Activated CD4-positive, alpha-beta T cell treated with anti-CD3 and anti-CD28 coated beads, Interleukin-2, amount 50 U/mL, for 1 hour (primary cell): ENCODE measurements around the gene ZNF844.
"Not testable (repeated sequence)": the region's sequence is repeated elsewhere in the genome, so short reads cannot be mapped to it uniquely, and the experiment has no call there.

Experiments used
- DNase-seq: peaks from one replicate; pipeline ENCODE4 v3.0.0-alpha.2; 2020

ZNF844 gene

DNA sequence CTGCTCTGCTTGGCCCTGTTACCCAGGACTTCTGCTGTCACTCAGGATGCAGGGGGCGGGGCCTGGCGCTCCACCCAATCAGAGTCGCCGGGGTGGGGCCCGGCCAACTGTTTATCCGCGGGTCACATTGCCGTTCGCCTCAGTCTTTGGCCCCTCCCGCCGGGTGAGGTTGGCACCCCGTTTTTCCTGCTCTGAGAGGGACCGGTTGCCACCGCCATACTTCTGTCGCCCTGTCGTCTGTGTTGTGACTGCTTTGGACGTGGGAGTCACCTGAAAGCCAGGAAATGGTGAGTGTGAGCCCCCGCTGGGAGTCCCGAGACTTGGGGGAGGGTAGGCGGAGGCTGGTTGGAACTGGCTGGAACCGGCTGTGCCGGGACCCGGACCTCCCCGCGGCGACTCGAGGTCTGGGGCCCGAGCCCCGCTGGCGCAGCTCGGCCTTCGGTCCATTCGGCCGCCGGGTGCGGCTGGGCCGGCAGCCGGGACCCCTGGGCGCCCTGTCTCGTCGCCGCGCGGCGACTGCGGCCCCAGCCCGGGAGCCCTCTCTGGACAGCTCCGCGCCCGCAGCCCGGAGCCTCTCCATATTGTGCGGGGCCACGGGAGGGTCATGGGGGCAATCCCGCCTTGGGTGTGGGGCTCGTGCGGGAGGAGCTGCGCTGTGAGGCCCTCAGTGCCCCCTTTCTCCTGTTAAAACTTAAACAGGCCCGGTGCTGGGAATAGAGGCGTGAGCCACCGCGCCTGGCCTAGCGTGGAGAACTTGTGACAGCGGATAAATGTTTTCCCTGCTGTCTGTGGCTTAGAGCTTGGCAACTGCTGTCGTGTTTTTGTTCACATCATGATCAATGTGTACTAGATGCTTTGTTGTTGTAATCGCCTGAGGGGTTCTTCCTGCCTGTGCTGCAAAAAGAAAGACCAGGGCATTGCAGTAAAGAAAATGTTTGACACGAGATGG is at the start of gene ZNF844:
ZNF844 (plus strand) TSS at position 142 of the 949 bp plus-strand sequence; CDS start at position 285, 143 bp downstream.
- DNase-seq = peak; percentile 67

DNA sequence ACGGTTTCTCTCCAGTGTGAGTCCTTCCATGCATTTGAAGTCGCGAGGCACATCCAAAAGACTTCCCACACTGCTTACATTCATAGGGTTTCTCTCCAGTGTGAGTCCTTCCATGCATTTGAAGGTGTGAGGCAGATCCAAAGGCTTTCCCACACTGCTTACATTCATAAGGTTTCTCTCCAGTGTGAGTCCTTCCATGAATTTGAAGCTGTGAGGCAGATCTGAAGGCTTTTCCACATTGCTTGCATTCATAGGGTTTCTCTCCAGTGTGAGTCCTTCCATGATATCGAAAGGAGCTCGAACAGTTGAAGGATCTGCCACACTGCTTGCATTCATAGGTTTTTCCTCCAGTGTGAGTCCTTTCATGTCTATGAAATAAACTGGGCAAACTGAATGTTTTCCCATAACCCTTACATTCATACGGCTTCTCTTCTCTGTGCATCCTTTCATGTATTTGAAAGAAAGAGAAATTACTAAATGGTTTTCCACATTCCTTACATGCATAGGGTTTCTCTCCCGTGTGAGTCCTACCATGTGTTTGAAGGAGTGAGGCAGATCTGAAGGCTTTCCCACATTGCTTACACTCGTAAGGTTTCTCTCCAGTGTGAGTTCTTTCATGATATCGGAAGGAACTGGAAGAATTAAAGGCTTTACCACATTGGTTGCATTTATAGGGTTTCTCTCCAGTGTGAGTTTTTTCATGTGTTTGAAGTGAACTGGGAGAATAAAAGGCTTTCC is 49.3 kb upstream of the ZNF844 start:
- no peak for DNase-seq

DNA sequence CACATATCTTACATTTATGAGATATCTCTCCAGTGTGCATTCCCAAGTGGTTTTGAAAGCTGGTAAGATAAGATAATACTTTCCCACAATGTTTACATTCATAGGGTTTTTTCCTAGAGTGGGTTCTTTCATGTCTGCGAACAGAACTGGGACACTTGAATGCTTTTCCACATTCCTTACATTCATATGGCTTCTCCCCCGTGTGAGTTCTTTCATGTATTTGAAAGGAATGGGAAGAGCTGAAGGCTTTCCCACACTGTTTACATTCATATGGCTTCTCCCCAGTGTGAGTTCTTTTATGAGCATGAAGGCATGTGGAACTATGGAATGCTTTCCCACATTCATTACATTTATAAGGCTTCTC is 48.8 kb upstream of the ZNF844 start:
- no peak for DNase-seq

DNA sequence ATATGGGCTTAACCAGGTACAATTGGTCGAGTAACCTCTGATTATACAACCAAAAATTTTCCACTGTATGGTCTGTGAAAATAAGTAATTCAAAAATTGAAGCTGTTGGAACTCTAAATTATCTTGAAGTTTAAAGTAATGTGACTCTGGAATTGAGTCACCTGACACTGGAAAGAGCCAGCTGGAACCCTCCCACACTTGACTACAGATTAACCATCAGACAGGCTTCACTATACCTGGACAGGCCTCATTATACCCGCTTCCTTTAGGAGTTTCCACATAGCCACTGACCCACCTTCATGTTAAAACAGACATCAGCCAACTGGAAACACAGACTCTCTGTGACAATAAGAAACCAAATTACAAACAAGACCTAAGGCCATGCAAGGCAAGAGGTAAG is 30.3 kb upstream of the ZNF844 start:
- DNase-seq = no peak

DNA sequence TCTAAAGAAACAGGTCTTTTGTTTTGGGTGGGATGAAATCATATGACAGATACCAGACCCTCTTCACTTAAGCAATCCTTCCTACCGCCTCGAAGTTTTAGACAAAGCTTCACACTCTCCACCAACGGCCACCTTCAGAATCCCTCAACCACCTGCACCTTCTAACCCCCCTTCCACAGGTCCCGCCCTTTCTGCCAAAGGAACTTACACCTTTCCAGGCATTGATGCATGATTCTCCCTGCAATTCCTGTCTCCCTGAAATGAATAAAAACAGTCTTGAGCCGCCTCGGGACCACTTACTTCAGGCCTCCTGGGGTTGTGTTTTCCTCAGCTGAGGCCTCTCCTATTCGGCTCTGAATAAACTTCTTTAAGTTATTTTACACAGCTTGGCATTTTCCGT is 29.9 kb upstream of the ZNF844 start:
- DNase-seq = no peak

DNA sequence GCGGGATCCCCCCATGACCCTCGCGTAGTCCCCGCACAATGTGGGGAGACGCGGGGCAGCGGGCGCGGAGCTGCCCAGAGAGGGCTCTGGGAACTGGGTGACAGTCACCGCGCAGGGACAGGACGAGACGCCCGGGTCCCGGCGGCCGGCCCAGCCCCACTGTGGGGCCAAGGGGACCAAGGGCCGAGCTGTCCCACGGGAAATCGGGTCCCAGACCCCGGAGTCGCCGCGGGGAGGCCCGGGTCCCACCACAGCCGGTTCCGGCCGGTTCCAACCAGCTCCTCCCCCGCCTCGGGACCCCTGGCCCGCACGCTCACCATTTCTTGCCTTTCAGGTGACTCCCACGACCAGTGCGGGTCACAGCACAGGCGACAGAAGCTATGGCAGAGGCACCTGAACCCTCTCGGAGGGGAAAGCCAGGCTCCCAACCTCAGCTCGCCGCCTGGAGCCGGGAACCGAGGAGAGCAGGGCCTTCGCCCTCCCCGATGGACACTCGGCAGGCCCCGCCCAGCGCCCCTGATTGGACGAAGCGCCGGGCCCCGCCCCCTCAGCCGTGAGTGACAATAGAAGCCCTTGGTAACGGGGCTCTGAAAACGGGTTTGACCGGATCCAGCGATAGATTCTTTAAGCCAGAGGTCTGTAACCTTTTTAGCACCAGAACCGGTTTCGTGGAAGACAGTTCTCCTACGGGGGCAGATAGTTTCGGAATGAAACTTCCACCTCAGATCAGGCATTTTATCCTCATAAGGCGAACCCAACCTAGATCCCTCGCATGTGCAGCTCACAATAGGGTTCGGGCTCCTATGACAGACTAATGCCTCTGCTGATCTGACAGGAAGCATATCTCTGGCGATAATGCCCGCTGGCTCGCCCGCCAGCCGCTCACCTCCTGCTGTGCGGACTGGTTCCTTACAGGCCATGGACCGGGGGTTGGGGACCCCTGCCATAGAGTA is 29.0 kb upstream of the ZNF844 start, which contains the start of gene ZNF433:
ZNF433 (minus strand) TSS at position 460 of the 953 bp plus-strand sequence; CDS start at position 320, 140 bp downstream.
- peak; percentile 62 for DNase-seq

DNA sequence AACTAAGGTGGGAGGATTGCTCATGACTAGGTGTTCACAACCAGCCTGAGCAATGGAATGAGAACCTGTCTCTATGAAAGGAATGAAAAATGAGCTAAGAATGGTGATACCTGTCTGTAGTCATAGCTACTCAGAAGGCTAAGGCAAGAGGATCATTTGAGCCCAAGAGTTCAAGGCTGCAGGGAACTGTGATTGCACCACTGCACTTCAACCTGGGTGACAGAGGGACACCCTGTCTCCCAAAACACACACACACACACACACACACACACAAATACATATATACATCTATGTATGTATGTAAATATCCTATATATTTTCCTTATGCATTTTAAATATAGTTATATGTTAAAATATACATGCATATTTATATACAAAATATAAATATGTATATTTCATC is 21.6 kb upstream of the ZNF844 start:
- no peak for DNase-seq

DNA sequence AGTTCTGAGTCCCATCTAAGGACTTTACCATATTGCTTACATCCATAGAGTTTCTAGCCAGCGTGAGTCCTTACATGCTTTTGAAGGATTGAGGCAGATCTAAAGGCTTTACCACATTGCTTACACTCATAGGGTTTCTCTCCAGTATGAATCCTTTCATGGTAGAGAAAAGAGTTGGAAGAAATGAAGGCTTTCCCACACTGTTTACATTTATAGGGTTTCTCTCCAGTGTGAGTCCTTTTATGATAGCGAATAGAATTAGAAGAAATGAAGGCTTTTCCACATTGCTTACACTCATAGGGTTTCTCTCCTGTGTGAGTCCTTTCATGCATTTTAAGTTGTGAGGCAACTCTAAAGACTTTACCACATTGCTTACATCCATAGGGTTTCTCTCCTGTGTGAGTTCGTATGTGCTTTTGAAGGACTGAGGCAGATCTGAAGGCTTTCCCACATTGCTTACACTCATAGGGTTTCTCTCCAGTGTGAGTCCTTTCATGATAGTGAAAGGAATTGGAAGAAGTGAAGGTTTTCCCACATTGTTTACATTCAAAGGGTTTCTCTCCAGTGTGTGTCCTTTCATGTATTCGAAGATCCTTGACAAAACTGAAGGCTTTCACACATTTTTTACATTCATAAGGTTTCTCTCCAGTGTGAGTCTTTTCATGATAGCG is 20.6 kb upstream of the ZNF844 start:
- DNase-seq = no peak

DNA sequence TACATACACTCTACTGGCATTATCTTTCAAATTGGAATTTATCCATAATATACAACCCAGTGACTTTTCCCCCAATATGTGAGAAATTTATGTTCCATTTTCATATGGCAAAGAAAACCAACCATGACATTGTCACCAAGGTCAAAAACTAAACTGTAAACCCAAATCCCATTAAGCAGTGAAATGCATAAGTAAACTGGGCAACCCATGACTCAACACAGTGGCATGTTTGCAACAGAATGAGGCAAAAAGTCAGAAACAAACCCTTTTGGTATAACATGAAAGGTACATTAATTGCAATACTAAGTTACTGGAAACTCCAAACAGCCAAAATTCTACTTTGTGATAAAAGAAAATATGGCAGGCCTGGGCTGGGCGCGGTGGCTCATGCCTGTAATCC is 16.7 kb upstream of the ZNF844 start:
- DNase-seq = no peak

DNA sequence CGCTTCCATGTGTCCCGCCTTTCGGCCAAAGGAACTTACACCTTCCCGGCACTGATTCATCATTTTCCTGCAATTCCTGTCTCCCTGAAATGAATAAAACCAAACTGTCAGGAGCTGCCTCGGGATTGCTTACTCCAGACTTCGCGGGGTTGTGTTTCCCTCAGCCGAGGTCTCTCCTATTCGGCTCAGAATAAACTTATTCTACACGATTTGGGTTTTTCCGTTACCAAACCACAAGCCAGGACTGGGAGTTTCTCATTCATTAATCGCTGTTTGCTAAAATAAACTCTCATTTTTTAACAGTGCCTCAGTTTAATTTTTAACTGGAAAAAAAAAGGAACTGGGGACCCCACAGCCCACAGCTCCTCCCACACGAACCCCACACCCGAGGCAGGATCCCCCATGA is 12.4 kb upstream of the ZNF844 start:
- DNase-seq = no peak

DNA sequence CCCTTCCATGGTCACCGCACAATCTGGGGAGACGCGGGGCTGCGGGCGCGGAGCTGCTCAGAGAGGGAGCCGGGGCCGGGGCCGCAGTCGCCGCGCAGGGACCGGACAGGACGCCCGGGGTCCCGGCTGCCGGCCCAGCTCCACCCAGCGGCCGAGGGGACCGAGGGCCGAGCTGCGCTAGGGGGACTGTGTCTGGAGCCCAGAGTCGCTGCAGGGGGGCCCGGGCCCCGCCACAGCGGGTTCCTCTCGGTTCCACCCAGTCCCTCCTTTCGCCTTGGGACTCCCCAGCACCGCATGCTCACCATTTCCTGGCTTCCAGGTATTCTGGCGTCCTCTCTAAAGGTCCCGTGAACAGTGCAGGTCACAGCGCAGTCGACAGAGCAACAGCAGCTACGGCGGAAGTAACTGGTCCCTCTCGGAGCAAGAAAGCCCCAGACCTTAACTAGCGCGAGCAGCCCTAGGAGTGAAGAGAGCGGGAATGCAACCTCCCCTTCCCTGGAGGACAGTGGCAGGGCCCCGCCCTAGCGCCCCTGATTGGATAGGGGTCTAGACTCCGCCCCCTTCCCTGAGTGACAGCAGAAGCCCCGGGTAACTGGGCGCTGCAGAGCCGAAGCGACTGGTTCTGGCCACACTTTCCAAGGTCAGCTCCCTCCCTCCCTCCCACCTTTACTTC is 11.9 kb upstream of the ZNF844 start, which contains the start of gene ZNF878:
ZNF878 (minus strand) TSS at position 465 of the 673 bp plus-strand sequence; CDS start at position 305, 160 bp downstream.
- peak; percentile 29 for DNase-seq

DNA sequence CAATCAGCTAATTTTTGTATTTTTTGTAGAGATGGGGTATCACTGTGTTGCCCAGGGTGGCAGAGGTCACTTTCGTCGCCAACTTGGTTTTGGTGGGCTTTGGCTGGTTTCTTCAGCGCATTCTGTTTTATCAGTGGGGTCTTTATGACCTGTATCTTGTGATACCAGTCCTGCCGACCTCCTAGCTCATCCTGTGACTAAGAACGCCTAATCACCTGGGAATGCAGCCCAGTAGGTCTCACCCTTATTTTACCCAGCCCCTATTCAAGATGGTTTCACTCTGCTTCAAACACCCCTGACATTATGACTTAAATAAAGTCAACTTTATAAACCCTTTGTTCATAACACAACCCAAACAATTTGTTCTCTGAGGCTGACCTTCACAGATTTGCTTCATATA is 8.7 kb upstream of the ZNF844 start:
- no peak for DNase-seq

DNA sequence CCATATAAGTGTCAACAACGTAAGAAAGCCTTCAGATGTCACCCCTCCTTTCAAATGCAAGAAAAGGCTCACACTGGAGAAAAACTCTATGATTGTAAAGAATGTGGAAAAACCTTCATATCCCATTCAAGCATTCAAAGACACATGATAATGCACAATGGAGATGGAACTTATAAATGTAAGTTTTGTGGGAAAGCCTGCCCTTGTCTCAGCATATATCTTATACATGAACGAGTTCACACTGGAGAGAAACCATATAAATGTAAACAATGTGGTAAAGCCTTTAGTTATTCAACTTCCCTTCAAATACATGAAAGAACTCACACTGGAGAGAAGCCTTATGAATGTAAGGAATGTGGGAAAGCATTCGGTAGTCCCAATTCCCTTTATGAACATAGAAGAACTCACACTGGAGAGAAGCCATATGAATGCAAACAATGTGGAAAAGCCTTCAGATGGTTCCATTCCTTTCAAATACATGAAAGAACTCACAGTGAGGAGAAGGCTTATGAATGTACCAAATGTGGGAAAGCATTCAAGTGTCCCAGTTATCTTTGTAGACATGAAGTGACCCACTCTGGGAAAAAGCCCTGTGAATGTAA is 11.1 kb downstream of the ZNF844 start:
- DNase-seq = no peak

DNA sequence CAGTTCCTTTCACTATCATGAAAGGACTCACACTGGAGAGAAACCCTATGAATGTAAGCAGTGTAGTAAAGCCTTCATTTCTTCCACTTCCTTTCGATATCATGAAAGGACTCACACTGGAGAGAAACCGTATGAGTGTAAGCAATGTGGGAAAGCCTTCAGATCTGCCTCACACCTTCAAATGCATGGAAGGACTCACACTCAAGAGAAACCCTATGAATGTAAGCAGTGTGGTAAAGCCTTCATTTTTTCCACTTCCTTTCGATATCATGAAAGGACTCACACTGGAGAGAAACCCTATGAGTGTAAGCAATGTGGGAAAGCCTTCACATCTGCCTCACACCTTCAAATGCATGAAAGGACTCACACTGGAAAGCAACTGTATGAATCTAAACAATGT is 11.8 kb downstream of the ZNF844 start:
- DNase-seq = not testable (repeated sequence)

DNA sequence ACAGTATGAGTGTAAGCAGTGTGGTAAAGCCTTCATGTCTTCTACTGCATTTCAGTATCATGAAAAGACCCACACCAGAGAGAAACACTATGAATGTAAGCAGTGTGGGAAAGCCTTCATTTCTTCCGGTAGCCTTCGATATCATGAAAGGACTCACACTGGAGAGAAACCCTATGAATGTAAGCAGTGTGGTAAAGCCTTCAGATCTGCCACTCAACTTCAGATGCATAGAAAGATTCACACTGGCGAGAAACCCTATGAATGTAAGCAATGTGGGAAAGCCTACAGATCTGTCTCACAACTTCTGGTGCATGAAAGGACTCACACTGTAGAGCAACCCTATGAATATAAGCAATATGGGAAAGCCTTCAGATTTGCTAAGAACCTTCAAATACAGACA is 12.8 kb downstream of the ZNF844 start:
- no peak for DNase-seq

DNA sequence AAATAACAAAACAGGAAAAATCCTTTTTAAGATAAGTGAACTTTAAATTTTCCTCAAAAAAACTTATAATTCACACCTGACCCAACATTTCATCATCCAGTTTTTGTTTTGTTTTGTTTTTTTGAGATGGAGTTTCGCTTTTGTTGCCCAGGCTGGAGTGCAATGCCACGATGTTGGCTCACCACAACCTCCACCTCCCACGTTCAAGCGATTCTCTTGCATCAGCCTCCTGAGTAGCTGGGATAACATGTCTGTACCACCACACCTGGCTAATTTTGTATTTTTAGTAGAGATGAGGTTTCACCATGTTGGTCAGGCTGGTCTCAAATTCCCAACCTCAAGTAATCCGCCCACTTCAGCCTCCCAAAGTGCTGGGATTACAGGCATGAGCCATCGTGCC is 18.8 kb downstream of the ZNF844 start:
- DNase-seq = not testable (repeated sequence)

DNA sequence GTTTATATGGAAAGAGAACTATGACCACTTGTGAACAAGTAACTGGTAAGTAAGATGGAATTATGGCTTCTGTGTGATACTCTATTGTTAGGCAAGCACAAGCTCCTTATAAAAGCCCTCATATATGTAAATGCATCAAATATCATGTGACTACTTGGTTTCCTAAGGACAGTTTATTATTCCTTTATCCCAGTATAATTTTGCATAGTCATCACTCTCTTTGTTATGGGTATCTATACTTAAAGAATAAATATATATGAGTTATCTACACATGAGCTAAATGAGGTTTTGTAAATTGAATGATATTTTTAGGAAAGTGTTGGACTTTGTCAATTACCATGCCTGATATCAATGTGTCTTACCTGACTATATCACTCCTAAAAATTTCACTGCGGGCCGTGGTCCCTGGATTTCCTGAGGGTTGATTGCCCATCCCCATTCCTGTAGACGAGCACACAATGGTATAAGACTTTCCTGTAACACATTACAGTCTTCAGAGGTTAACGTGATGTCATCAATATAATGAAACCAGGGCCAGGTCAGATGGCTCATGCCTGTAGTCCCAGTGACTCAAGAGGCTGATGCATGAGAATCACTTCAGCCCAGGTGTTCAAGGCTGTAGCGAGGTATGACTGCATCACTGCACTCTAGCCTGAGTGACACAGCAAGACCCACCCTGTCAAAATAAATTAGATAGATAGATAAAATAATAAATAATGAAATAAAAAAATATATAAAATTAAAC is 20.7 kb downstream of the ZNF844 start:
- DNase-seq = no peak

DNA sequence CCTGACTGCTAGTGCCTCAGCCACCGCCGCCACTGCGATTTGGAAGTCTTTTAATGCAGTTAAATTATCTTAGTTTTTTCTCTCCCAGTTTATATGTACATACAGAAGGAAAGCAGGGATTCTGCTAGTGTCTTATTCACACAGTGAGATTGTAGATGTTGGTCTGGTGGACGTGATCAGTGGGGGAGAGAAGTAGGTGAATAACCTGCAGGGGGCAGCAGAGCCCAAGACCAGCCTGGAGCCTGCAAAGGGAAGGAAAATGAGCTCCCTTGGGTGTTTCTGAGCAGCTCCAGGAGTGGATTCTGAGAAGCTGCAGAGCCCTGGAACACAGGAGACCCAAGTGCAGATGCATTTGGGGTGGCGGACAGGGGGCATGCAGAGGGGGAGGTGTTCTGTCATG is 26.3 kb downstream of the ZNF844 start:
- peak; percentile 56 for DNase-seq

DNA sequence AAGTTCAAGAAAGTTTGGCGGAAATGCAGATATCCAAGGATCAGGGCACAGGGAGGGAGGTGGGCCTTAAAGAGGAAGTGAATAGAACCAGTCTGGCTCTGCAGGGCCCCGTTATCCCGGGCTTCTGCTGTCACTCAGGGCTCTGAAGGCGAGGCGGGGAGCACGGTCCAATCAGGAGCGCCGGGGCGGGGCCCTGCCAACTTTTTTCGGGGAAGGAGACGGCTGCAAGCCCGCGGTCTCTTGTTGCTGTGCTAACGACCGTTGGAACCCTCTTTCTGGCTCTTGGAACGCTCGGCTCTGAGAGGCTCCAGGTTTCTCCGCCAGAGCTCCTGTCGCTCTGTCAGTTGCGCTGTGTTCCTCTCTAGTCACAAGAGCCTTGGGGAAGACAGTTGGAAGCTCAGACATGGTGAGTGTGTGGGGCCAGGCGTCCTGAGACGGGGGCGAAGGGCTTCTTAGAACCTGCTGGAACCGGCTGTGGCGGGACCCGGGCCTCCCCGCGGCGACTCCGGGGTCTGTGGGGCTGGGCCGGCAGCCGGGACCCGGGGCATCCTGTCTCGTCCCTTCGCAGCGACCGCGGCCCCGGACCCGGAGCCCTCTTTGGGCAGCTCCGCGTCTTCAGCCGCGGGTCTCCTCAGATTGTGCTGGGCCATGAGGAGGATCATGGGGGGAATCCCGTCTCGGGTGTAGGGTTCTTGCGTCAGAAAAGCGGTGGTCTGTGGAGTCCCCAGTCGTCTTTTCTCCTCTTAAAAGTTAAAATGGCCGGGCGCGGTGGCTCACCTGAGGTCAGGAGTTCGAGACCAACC is 27.7 kb downstream of the ZNF844 start:
- DNase-seq = peak; percentile 21
